HCT116 (cell line): ENCODE data around the gene NTSR1. TPM values are rescaled to one million over a fixed set of nuclear protein-coding genes. Genes with fewer than 3 reads are reported as not detected.

Source experiments
- ATAC-seq: fragments of 200-7000 bp; cut with Tn5 transposase; 2 replicates; pipeline ENCODE4 v1.9.1; 2020; ENCODE audit warnings: mild to moderate bottlenecking, moderate library complexity
- BruUV-seq: library from RNA; stranded (reverse); fragments of 400-500 nt; replicated peaks from 2 replicates; lab custom pipeline; 2021; lab: Mats Ljungman, UMichigan
- CTCF ChIA-PET: fragments of 300-600 bp; sonication (Branson Sonifier 250); formaldehyde crosslinking; loops from one replicate; lab custom pipeline; 2021; ENCODE audit warnings: antibody characterized with exemption; lab: Charles Lee
- POLR2A ChIA-PET: fragments of 300-600, 350-600 bp; sonication (Branson Sonifier 250); formaldehyde crosslinking; loops from one replicate; lab custom pipeline; 2021; ENCODE audit warnings: antibody characterized with exemption; lab: Charles Lee
- RAD21 ChIA-PET, 2 experiments: fragments of 300-600 bp; sonication (Branson Sonifier 250); formaldehyde crosslinking; loops; one replicate each; lab custom pipeline; 2023; ENCODE audit warnings: low total read pairs in 2 of 2; ENCODE audit not compliant: uncharacterized antibody in 2 of 2, unreplicated experiment in 2 of 2, low non-redundant PET in 1 of 2; lab: Charles Lee
- DNase-seq: peaks from one replicate; pipeline ENCODE4 v3.0.0-alpha.2; 2010; ENCODE audit warnings: low read depth, low spot score
- H2AFZ ChIP-seq: fragments of 200-600 bp; shearing (Covaris generic), sonication (generic); 2 replicates; pipeline ENCODE4 v1.6.1; 2017; ENCODE audit warnings: low read depth, mixed run types, mixed read lengths, antibody characterized with exemption, low read length; ENCODE audit not compliant: poor library complexity, severe bottlenecking
- H3K27ac ChIP-seq: 2 replicates; pipeline ENCODE4 v1.5.1; 2012; ENCODE audit warnings: low read depth, low read length
- H3K27me3 ChIP-seq: fragments of 200-600 bp; sonication (generic); 2 replicates; pipeline ENCODE4 v1.6.1; 2016; ENCODE audit warnings: mixed run types, low read length, mixed read lengths; ENCODE audit not compliant: insufficient read depth
- H3K36me3 ChIP-seq, 2 experiments: fragments of 200-500 bp in 1 of 2; fragments of 200-600 bp in 1 of 2; sonication (Bioruptor generic) in 1 of 2; sonication (generic) in 1 of 2; 2 replicates each; pipeline versions ENCODE4 v1.5.1 to v1.6.1; 2014 to 2016; ENCODE audit warnings: low read length in 2 of 2, inconsistent platforms in 1 of 2, mixed read lengths in 1 of 2, mixed run types in 1 of 2; ENCODE audit not compliant: insufficient read depth in 2 of 2, control insufficient read depth in 1 of 2
- H3K4me1 ChIP-seq, 2 experiments: fragments of 200-600 bp in 1 of 2; sonication (generic) in 1 of 2; 2 replicates each; pipeline versions ENCODE4 v1.5.1 to v1.6.1; 2012 to 2017; ENCODE audit warnings: low read length in 2 of 2, inconsistent platforms in 1 of 2, mild to moderate bottlenecking in 1 of 2, mixed read lengths in 1 of 2, mixed run types in 1 of 2, moderate library complexity in 1 of 2; ENCODE audit not compliant: insufficient read depth in 2 of 2, control insufficient read depth in 1 of 2
- H3K4me2 ChIP-seq: fragments of 200-600 bp; sonication (generic); 2 replicates; pipeline ENCODE4 v1.6.1; 2017; ENCODE audit warnings: mixed run types, low read length, mixed read lengths
- H3K4me3 ChIP-seq, 2 experiments: fragments of 200-600 bp in 1 of 2; sonication (generic) in 1 of 2; replicated peaks in 1 of 2; 2 replicates each; pipeline ENCODE4 v1.5.1; 2011 to 2016; ENCODE audit warnings: low read length in 2 of 2, control low read depth in 1 of 2, low read depth in 1 of 2, mild to moderate bottlenecking in 1 of 2, mixed read lengths in 1 of 2, mixed run types in 1 of 2
- H3K79me2 ChIP-seq: fragments of 200-600 bp; sonication (generic); 2 replicates; pipeline ENCODE4 v1.6.1; 2017; ENCODE audit warnings: mild to moderate bottlenecking, mixed run types, low read length, moderate library complexity, mixed read lengths; ENCODE audit not compliant: insufficient read depth
- H3K9ac ChIP-seq: fragments of 200-600 bp; sonication (generic); 2 replicates; pipeline ENCODE4 v1.6.1; 2016; ENCODE audit warnings: low read length, mixed read lengths
- H3K9me2 ChIP-seq: fragments of 200-600 bp; sonication (generic), shearing (Covaris generic); 2 replicates; pipeline ENCODE4 v1.6.1; 2017; ENCODE audit warnings: mixed run types, mild to moderate bottlenecking, moderate library complexity; ENCODE audit not compliant: insufficient read depth
- H3K9me3 ChIP-seq, 2 experiments: fragments of 200-500 bp in 1 of 2; fragments of 200-600 bp in 1 of 2; sonication (Bioruptor generic) in 1 of 2; sonication (generic) in 1 of 2; 2 replicates each; pipeline ENCODE4 v1.6.1; 2014 to 2017; ENCODE audit warnings: low read length in 2 of 2, mixed read lengths in 2 of 2, inconsistent platforms in 1 of 2, low read depth in 1 of 2, mild to moderate bottlenecking in 1 of 2, mixed run types in 1 of 2, moderate library complexity in 1 of 2; ENCODE audit not compliant: control insufficient read depth in 1 of 2, insufficient read depth in 1 of 2
- H4K20me1 ChIP-seq: fragments of 200-600 bp; sonication (generic), shearing (Covaris generic); 2 replicates; pipeline ENCODE4 v1.6.1; 2017; ENCODE audit warnings: mixed run types, mild to moderate bottlenecking, moderate library complexity; ENCODE audit not compliant: insufficient read depth
- EZH2 ChIP-seq: fragments of 200-600 bp; sonication (generic); IDR thresholded peaks from 2 replicates; pipeline ENCODE4 v1.6.1; 2017; ENCODE audit warnings: antibody characterized with exemption, mixed run types
- EZH2phosphoT487 ChIP-seq: fragments of 200-600 bp; IDR thresholded peaks from 2 replicates; pipeline ENCODE4 v1.6.1; 2018; ENCODE audit warnings: antibody characterized with exemption, borderline replicate concordance
- POLR2A ChIP-seq: IDR thresholded peaks from 2 replicates; pipeline ENCODE4 v1.7.0; 2011; ENCODE audit warnings: borderline replicate concordance; ENCODE audit not compliant: insufficient read depth, insufficient read length; ENCODE audit errors: extremely low read depth
- POLR2AphosphoS5 ChIP-seq: IDR thresholded peaks from 2 replicates; pipeline ENCODE4 v1.6.1; 2011; ENCODE audit warnings: mild to moderate bottlenecking, low read depth, low read length, moderate library complexity
- SIN3A ChIP-seq: IDR thresholded peaks from 2 replicates; pipeline ENCODE4 v1.6.1; 2012; ENCODE audit warnings: low read depth
- SP1 ChIP-seq: IDR thresholded peaks from 2 replicates; pipeline ENCODE4 v1.6.1; 2012; ENCODE audit warnings: low read depth
- ZNF274 ChIP-seq: fragments of 200-500 bp; sonication (Bioruptor generic); IDR thresholded peaks from 2 replicates; pipeline ENCODE4 v1.6.1; 2014; ENCODE audit warnings: mild to moderate bottlenecking, low read depth, low read length, inconsistent platforms
- intact Hi-C: fragments of 100-400 bp; cut with micrococcal nuclease; formaldehyde crosslinking; loops from 2 replicates; pipeline ENCODE4 v1.10.0; 2022
- total RNA-seq: library from RNA; stranded (reverse); gene quantifications from one replicate; pipeline ENCODE4 v1.2.1, GENCODE V29; 2021; ENCODE audit not compliant: unreplicated experiment
- TF ChIP-seq, protein P1 (sequence below): IDR thresholded peaks from 2 replicates; pipeline ENCODE4 v1.6.1; 2012

Gene NTSR1
- total RNA-seq, 1 experiment from 2014 or later = 187 TPM

- no peak for TF ChIP-seq EZH2phosphoT487
- TF ChIP-seq SIN3A = no peak
- no peak for TF ChIP-seq POLR2A
- no peak for TF ChIP-seq SP1
Observed at GRCh38 chr20:62754991-62755356, 46.3 kb downstream of the NTSR1 start (continued).

DNA sequence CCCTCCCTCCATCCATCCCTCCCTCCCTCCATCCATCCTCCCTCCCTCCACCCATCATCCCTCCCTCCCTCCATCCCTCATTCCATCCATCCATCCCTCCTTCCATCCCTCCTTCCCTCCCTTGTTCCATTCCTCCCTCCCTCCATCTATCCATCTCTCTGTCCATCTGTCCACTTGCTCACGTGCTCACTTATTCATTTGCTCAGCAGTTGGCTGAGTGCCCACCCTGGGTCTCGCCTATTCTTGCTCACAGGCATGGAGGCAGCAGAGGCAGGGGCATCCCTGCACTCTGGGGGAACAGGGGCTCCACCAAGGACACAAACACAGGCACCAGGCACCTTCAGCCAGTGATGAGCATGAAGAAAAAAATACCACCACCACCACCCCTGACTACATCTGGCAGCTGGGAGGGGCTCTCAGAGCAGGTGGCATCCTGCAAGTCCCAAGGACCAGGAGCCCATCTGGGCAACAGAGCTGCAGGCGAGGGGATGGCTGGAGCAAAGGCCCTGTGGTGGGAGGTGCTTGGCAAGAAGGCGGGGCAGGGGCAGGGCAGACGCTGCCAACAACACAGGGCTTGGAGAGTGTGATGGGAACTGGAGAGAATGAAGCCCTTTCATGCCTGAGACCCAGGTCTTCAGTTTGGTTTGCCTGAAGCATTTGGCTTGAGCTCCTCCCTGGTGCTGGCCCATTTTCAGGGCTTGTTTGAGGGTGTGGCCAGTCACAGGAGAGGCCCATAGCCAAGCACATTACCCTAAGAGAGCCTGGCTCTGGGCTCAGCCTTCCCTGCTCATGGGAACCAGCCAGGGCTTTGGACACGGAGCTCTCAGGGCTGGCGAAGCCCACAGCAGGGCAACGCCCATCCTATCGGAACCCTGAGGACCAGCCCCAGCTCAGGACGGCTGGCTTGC is 47.4 kb downstream of the NTSR1 start:
- ChIA-PET RAD21 (interaction anchor here in 1 of 2 experiments (0.6 kb wide), 1 partner anchor 34 kb away, joined by 5 read pairs; no protein-coding TSS in a partner anchor), CTCF (no interaction called here), POLR2A (interaction anchor here (0.8 kb wide), 1 partner anchor 45 kb away, joined by 3 read pairs; no protein-coding TSS in a partner anchor)
- TF ChIP-seq ZNF274 (no peak), EZH2 (no peak), POLR2A (no peak), POLR2AphosphoS5 (peak; percentile 51; the same call in 1 of the 2 replicates), SP1 (no peak)
- TF ChIP-seq, protein P1, sequence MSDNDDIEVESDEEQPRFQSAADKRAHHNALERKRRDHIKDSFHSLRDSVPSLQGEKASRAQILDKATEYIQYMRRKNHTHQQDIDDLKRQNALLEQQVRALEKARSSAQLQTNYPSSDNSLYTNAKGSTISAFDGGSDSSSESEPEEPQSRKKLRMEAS = no peak
- Histone ChIP-seq H3K27ac (no peak overlapping the region), H4K20me1 (peaks cover 13% of the 10 kb centered on the region; the same call in 1 of the 2 replicates), H3K9me2 (no peaks in the 10 kb centered on the region), H3K9ac (no peak overlapping the region), H3K27me3 (no peaks in the 10 kb centered on the region), H2AFZ (no peak overlapping the region), H3K36me3 (peaks cover 21 to 45% of the 10 kb centered on the region in 2 experiments; a peak in 3 of 4 replicates), H3K4me3 (no peak overlapping the region), H3K9me3 (no peaks in the 10 kb centered on the region), H3K79me2 (peaks cover 42% of the 10 kb centered on the region), H3K4me2 (no peak overlapping the region), H3K4me1 (peaks cover 0 to 34% of the 10 kb centered on the region in 2 experiments; a peak in 2 of 4 replicates)
- ATAC-seq = no peak
- no TSS peak for BruUV-seq
- intact Hi-C loops = no loop called here
- DNase-seq = no peak
